ENCODE results near the gene CNN3. TPM values are rescaled to one million over a fixed set of nuclear protein-coding genes. Genes with fewer than 3 reads are reported as not detected.

The CNN3 gene
- total RNA-seq, 2 experiments from 2014 or later, result 1.1 to 1.4 TPM

DNA sequence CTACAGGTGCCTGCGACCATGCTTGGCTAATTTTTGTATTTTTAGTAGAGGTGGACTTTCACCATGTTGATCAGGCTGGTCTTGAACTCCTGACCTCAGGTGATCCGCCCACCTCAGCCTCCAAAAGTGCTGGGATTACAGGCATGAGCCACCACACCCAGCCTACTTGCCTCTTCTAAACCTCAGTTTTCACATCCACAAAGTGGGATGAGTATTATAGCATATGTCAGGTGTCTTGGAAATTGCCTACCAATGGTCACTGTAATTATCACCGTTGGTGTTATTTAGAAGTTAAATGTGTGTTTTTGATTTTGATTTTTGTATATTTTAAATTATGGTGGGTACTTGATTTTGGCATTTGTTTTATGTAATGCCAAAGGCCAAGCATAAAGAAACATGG lies 70.0 kb downstream of the CNN3 start:
- DNase-seq, result no peak
- H3K4me1 Mint-ChIP-seq (ENCODE audit: low read depth), result no peaks in the 10 kb centered on the region
- H3K4me1 ChIP-seq (ENCODE audit: insufficient read depth, low read length), result peaks cover 9% of the 10 kb centered on the region
- H3K36me3 Mint-ChIP-seq (ENCODE audit: low read depth), result no peaks in the 10 kb centered on the region
- H3K36me3 ChIP-seq (ENCODE audit: insufficient read depth, low read length), result no peaks in the 10 kb centered on the region
- ChIA-PET POLR2A (interaction anchor here (1.1 kb wide), 1 partner anchor 186 kb away, joined by 3 read pairs; no protein-coding TSS in a partner anchor), CTCF (interaction anchor here (4.3 kb wide), 1 partner anchor 187 kb away, joined by 49 read pairs; no protein-coding TSS in a partner anchor)
- intact Hi-C loops (cut with DNase I, micrococcal nuclease), result loop anchor here in 1 of 2 experiments (5.0 kb wide), 1 partner anchor 65 kb away; no protein-coding TSS in a partner anchor
- peaks cover 0 to 5% of the 10 kb centered on the region in 2 experiments for H3K27me3 ChIP-seq (ENCODE audit: control insufficient read depth in 1 of 2, insufficient read depth in 2 of 2, low read length in 2 of 2)
- TF ChIP-seq, protein P1, sequence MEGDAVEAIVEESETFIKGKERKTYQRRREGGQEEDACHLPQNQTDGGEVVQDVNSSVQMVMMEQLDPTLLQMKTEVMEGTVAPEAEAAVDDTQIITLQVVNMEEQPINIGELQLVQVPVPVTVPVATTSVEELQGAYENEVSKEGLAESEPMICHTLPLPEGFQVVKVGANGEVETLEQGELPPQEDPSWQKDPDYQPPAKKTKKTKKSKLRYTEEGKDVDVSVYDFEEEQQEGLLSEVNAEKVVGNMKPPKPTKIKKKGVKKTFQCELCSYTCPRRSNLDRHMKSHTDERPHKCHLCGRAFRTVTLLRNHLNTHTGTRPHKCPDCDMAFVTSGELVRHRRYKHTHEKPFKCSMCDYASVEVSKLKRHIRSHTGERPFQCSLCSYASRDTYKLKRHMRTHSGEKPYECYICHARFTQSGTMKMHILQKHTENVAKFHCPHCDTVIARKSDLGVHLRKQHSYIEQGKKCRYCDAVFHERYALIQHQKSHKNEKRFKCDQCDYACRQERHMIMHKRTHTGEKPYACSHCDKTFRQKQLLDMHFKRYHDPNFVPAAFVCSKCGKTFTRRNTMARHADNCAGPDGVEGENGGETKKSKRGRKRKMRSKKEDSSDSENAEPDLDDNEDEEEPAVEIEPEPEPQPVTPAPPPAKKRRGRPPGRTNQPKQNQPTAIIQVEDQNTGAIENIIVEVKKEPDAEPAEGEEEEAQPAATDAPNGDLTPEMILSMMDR (IDR thresholded peaks at IDR 0.05), result no peak
- no peaks in the 10 kb centered on the region for H3K9me3 ChIP-seq (ENCODE audit: control insufficient read depth in 1 of 2, insufficient read depth in 1 of 2, low read length in 2 of 2)
- H3K9me3 Mint-ChIP-seq, result no peaks in the 10 kb centered on the region
- no peak overlapping the region for H3K4me3 ChIP-seq (ENCODE audit: low read length)
- H3K27me3 Mint-ChIP-seq, result peaks cover 3% of the 10 kb centered on the region
- H3K4me3 Mint-ChIP-seq, result no peak overlapping the region
- no peak for ATAC-seq (ENCODE audit: poor library complexity)
- no peak overlapping the region for H3K27ac Mint-ChIP-seq
- H3K27ac ChIP-seq (ENCODE audit: low read depth in 1 of 2, low read length in 2 of 2), result no peak overlapping the region

DNA sequence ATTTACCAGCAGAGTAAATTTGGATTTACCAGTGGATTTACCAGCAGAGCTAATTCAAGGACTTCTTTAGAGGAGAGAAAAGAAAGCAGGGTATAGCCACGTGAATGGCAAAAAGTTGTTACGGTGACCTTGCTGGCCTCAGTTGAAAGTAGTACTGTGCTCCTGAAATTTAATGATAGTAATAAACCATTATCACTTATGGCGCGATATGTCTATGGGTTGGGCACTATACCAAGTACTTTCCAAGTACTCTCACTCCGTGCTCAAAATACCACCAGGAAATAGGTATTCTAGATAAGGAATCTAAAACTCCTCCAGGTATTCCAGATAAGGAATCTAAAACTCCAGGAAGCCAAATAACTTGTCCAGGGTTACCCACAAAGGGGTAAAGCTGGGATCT lies 70.9 kb downstream of the CNN3 start:
- H3K36me3 ChIP-seq (ENCODE audit: insufficient read depth, low read length), result no peaks in the 10 kb centered on the region
- no peaks in the 10 kb centered on the region for H3K9me3 ChIP-seq (ENCODE audit: control insufficient read depth in 1 of 2, insufficient read depth in 1 of 2, low read length in 2 of 2)
- TF ChIP-seq, protein P1 (IDR thresholded peaks at IDR 0.05), result no peak
- peaks cover 9% of the 10 kb centered on the region for H3K4me1 ChIP-seq (ENCODE audit: insufficient read depth, low read length)
- ChIA-PET POLR2A (interaction anchor here (1.1 kb wide), 1 partner anchor 187 kb away, joined by 3 read pairs; no protein-coding TSS in a partner anchor), CTCF (interaction anchor here (4.3 kb wide), 1 partner anchor 187 kb away, joined by 49 read pairs; no protein-coding TSS in a partner anchor)
- no peak overlapping the region for H3K27ac ChIP-seq (ENCODE audit: low read depth in 1 of 2, low read length in 2 of 2)
- no peak for ATAC-seq (ENCODE audit: poor library complexity)
- H3K4me3 ChIP-seq (ENCODE audit: low read length), result no peak overlapping the region
- Mint-ChIP-seq H3K9me3 (no peaks in the 10 kb centered on the region), H3K36me3 (ENCODE audit: low read depth) (no peaks in the 10 kb centered on the region), H3K27me3 (peaks cover 3% of the 10 kb centered on the region), H3K27ac (no peak overlapping the region), H3K4me1 (ENCODE audit: low read depth) (no peaks in the 10 kb centered on the region), H3K4me3 (no peak overlapping the region)
- no peak for DNase-seq
- H3K27me3 ChIP-seq (ENCODE audit: control insufficient read depth in 1 of 2, insufficient read depth in 2 of 2, low read length in 2 of 2), result peaks cover 0 to 5% of the 10 kb centered on the region in 2 experiments
- intact Hi-C loops (cut with DNase I, micrococcal nuclease), result loop anchor here in 1 of 2 experiments (5.0 kb wide), 1 partner anchor 66 kb away; no protein-coding TSS in a partner anchor

DNA sequence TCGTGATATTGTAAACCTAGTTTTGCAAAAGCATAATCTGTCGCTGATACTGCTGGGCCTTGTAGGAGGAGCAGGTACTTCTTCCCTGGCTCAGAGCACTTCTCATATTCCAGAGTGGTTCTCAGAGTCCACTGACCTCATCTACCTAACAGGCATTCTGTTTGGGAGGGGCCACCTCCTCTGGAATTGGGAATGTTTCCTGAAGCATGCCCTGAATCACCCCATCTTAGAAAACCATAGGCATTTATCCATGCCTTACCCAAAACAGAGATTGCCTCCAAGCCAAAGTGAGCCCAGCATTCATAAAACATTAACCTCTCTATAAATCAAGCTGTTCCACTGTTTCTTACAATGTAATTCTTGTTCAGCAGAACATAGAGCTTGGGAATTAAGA lies 71.6 kb downstream of the CNN3 start:
- POLR2A ChIA-PET, result interaction anchor here (1.3 kb wide), 1 partner anchor 379 kb away, joined by 11 read pairs; the partner anchor contains the start of gene RWDD3
- H3K27ac Mint-ChIP-seq, result no peak overlapping the region
- Histone ChIP-seq H3K27me3 (ENCODE audit: control insufficient read depth in 1 of 2, insufficient read depth in 2 of 2, low read length in 2 of 2) (peaks cover 0 to 5% of the 10 kb centered on the region in 2 experiments), H3K27ac (ENCODE audit: low read depth in 1 of 2, low read length in 2 of 2) (no peak overlapping the region), H3K9me3 (ENCODE audit: control insufficient read depth in 1 of 2, insufficient read depth in 1 of 2, low read length in 2 of 2) (no peaks in the 10 kb centered on the region), H3K36me3 (ENCODE audit: insufficient read depth, low read length) (no peaks in the 10 kb centered on the region), H3K4me1 (ENCODE audit: insufficient read depth, low read length) (peaks cover 9% of the 10 kb centered on the region), H3K4me3 (ENCODE audit: low read length) (no peak overlapping the region)
- peaks cover 3% of the 10 kb centered on the region for H3K27me3 Mint-ChIP-seq
- no peak overlapping the region for H3K4me3 Mint-ChIP-seq
- ATAC-seq (ENCODE audit: poor library complexity) (no peak), DNase-seq (no peak)
- no peaks in the 10 kb centered on the region for H3K9me3 Mint-ChIP-seq
- TF ChIP-seq, protein P1 (IDR thresholded peaks at IDR 0.05), result no peak
- H3K36me3 Mint-ChIP-seq (ENCODE audit: low read depth), result no peaks in the 10 kb centered on the region
- intact Hi-C loops (cut with DNase I, micrococcal nuclease), result loop anchor here in 1 of 2 experiments (5.0 kb wide), 1 partner anchor 67 kb away; no protein-coding TSS in a partner anchor
- CTCF ChIA-PET, result interaction anchor here (0.6 to 4.3 kb wide), 4 partner anchors 16 to 188 kb away, joined by 4 to 49 read pairs (median 12); no protein-coding TSS in a partner anchor
- H3K4me1 Mint-ChIP-seq (ENCODE audit: low read depth), result no peaks in the 10 kb centered on the region
